Hepatocyte (in vitro differentiated cells): ENCODE results near the gene ZC3H15.

Experiments
- EZH2 ChIP-seq: fragments of 200-600 bp; sonication (generic); IDR thresholded peaks from 2 replicates; pipeline ENCODE4 v1.6.1; 2016; ENCODE audit warnings: antibody characterized with exemption, mild to moderate bottlenecking, borderline replicate concordance
- EZH2phosphoT487 ChIP-seq: fragments of 200-600 bp; sonication (generic); IDR thresholded peaks from one replicate; pipeline ENCODE4 v1.6.1; 2018; ENCODE audit warnings: antibody characterized with exemption, mild to moderate bottlenecking, low read depth, moderate library complexity; ENCODE audit not compliant: unreplicated experiment, severe bottlenecking
- TF ChIP-seq, protein P1 (sequence below): fragments of 200-600 bp; sonication (generic); IDR thresholded peaks from 2 replicates; pipeline ENCODE4 v1.5.1; 2016; ENCODE audit warnings: antibody characterized with exemption, mild to moderate bottlenecking; ENCODE audit not compliant: poor library complexity

DNA sequence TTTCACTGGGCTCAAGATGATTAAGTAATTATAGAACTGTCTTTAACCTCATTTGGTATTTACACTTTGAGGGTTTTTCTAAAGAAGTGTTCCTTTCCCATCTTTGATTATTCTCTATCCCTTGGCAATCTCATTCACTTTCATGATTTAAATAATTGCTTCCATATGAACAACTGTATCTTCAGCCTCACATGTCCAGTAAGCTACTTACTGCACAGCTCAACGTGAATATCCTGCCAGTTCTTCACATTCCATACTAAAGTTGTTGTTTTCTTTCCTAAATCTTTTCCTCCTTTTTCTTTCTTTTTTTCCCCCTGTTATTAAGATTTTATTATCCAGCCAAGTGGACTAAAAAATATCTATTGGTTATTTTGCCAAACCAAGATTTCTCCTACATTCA, 37.7 kb downstream of the ZC3H15 start:
- TF ChIP-seq, protein P1, sequence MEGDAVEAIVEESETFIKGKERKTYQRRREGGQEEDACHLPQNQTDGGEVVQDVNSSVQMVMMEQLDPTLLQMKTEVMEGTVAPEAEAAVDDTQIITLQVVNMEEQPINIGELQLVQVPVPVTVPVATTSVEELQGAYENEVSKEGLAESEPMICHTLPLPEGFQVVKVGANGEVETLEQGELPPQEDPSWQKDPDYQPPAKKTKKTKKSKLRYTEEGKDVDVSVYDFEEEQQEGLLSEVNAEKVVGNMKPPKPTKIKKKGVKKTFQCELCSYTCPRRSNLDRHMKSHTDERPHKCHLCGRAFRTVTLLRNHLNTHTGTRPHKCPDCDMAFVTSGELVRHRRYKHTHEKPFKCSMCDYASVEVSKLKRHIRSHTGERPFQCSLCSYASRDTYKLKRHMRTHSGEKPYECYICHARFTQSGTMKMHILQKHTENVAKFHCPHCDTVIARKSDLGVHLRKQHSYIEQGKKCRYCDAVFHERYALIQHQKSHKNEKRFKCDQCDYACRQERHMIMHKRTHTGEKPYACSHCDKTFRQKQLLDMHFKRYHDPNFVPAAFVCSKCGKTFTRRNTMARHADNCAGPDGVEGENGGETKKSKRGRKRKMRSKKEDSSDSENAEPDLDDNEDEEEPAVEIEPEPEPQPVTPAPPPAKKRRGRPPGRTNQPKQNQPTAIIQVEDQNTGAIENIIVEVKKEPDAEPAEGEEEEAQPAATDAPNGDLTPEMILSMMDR = no peak
- TF ChIP-seq EZH2phosphoT487 (no peak), EZH2 (no peak)
